ENCODE data around the gene PHACTR2.

The PHACTR2 gene

DNA sequence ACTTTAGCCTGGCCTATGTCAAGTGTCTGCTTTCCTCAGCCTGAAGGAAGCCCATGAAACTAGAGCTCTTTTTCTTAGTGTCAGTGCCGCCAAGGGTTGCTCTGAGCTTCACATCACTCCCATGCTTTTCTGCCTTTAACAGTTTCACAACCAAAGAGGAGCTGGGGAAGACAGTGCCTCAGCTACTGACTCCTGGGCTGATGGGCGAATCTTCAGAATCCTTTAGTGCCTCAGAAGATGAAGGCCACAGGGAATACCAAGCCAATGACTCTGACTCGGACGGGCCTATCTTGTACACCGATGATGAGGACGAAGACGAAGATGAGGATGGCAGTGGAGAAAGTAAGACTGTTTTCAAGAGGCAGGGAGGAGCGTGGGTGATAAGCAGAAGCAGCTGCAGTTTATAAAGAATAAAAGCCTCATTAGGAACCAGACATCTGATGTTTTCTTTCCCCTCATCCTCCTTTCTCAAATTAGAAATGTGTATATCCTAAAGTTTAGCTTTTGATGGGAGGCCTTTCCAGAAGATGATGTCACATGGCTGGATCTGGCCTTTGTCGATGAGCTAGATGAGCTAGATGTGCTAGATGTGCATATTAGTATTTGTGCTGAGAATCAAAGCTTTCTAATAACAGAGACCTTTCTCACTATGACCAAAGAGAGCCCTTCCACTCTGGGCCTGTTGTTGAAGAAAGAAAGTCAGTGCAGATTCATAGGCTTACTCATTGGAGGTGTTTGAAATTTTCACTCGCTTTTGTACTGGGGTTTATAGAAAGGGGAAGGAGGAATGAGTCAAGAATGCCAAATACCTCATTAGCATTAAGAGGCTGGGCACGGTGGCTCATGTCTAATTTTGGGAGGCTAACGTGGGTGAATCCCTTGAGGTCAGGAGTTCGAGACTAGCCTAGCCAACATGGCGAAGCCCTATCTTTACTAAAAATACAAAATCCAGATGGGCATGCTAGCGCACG lies 94.6 kb downstream of the PHACTR2 start:
- Histone ChIP-seq H3K27me3 (no peaks in the 10 kb centered on the region), H3K4me3 (ENCODE audit: low read depth in 1 of 2, low read length in 1 of 2) (no peak overlapping the region), H3K9me3 (no peaks in the 10 kb centered on the region), H3K27ac (no peak overlapping the region), H3K4me1 (ENCODE audit: control insufficient read depth in 1 of 2, insufficient read depth in 1 of 2, low read depth in 1 of 2, low read length in 1 of 2) (no peaks in the 10 kb centered on the region), H3K36me3 (peaks cover 54% of the 10 kb centered on the region)
- TF ChIP-seq, protein P1, sequence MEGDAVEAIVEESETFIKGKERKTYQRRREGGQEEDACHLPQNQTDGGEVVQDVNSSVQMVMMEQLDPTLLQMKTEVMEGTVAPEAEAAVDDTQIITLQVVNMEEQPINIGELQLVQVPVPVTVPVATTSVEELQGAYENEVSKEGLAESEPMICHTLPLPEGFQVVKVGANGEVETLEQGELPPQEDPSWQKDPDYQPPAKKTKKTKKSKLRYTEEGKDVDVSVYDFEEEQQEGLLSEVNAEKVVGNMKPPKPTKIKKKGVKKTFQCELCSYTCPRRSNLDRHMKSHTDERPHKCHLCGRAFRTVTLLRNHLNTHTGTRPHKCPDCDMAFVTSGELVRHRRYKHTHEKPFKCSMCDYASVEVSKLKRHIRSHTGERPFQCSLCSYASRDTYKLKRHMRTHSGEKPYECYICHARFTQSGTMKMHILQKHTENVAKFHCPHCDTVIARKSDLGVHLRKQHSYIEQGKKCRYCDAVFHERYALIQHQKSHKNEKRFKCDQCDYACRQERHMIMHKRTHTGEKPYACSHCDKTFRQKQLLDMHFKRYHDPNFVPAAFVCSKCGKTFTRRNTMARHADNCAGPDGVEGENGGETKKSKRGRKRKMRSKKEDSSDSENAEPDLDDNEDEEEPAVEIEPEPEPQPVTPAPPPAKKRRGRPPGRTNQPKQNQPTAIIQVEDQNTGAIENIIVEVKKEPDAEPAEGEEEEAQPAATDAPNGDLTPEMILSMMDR (IDR thresholded peaks at IDR 0.05), result no peak

- Histone ChIP-seq H3K4me3 (ENCODE audit: low read depth in 1 of 2, low read length in 1 of 2) (no peak overlapping the region), H3K9me3 (no peaks in the 10 kb centered on the region), H3K4me1 (ENCODE audit: control insufficient read depth in 1 of 2, insufficient read depth in 1 of 2, low read depth in 1 of 2, low read length in 1 of 2) (no peaks in the 10 kb centered on the region), H3K36me3 (peaks cover 57% of the 10 kb centered on the region), H3K27ac (no peak overlapping the region), H3K27me3 (no peaks in the 10 kb centered on the region)
- TF ChIP-seq, protein P1 (IDR thresholded peaks at IDR 0.05), result no peak
Measured at GRCh38 chr6:143773506-143774150, 95.9 kb downstream of the PHACTR2 start.

DNA sequence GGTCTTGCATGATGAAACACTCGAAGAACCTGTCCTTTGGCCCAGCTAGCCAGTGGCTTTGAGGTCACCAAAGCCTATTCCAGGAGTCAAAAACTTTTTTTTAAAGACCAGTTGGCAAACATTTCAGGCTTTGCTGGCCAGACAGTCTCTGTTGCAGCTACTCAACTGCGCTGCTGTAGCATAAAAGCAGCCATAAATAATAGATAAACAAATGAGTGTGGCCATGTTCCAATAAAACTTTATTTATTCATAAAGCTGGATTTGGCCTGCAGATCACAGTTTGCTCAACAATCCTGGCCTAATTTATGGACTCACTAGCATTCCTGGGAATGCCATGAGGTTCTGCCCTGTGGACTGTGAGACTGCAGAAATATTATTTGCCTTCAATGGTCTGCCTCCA lies 96.6 kb downstream of the PHACTR2 start:
- H3K36me3 ChIP-seq, result peaks cover 63% of the 10 kb centered on the region

DNA sequence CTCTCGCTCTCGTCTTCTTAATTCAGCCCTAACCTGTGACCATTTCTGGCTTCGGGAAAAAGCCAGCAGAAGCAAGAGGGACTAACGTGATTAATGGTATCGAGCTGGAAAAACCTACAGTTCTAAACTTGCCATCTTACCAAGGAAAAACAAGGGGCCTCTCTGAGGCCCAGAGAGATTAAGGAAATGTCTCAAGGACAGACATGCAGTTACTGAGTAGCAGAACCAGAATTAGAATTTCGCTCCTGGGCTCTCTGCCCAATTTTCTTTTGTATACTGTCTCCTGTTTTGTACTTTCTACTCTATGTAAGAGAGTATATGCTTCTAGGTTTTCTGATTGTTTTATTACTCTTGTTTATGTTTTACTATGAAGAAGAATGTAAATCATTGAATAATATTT lies 97.6 kb downstream of the PHACTR2 start:
- H3K4me3 ChIP-seq (ENCODE audit: low read depth in 1 of 2, low read length in 1 of 2), result no peak overlapping the region
- no peak overlapping the region for H3K27ac ChIP-seq
- TF ChIP-seq, protein P1 (IDR thresholded peaks at IDR 0.05), result no peak
- no peaks in the 10 kb centered on the region for H3K9me3 ChIP-seq
- peaks cover 70% of the 10 kb centered on the region for H3K36me3 ChIP-seq
- H3K4me1 ChIP-seq (ENCODE audit: control insufficient read depth in 1 of 2, insufficient read depth in 1 of 2, low read depth in 1 of 2, low read length in 1 of 2), result no peaks in the 10 kb centered on the region
- no peaks in the 10 kb centered on the region for H3K27me3 ChIP-seq

More for the DNA sequence above, 96.6 kb downstream of the PHACTR2 start:
- no peaks in the 10 kb centered on the region for H3K27me3 ChIP-seq
- TF ChIP-seq, protein P1 (IDR thresholded peaks at IDR 0.05), result no peak
- no peak overlapping the region for H3K27ac ChIP-seq
- no peaks in the 10 kb centered on the region for H3K9me3 ChIP-seq
- H3K4me1 ChIP-seq (ENCODE audit: control insufficient read depth in 1 of 2, insufficient read depth in 1 of 2, low read depth in 1 of 2, low read length in 1 of 2), result no peaks in the 10 kb centered on the region
- no peak overlapping the region for H3K4me3 ChIP-seq (ENCODE audit: low read depth in 1 of 2, low read length in 1 of 2)

- H3K4me1 ChIP-seq (ENCODE audit: control insufficient read depth in 1 of 2, insufficient read depth in 1 of 2, low read depth in 1 of 2, low read length in 1 of 2), result no peaks in the 10 kb centered on the region
- TF ChIP-seq, protein P1 (IDR thresholded peaks at IDR 0.05), result no peak
- H3K9me3 ChIP-seq, result no peaks in the 10 kb centered on the region
- no peak overlapping the region for H3K4me3 ChIP-seq (ENCODE audit: low read depth in 1 of 2, low read length in 1 of 2)
- H3K27ac ChIP-seq, result no peak overlapping the region
- H3K36me3 ChIP-seq, result peaks cover 72% of the 10 kb centered on the region
- H3K27me3 ChIP-seq, result no peaks in the 10 kb centered on the region
Measured at GRCh38 chr6:143778926-143779325, 101.2 kb downstream of the PHACTR2 start.

Measured in neutrophil (primary cell).